ENCODE measurements around the gene GLYAT. TPM values are rescaled to one million over a fixed set of nuclear protein-coding genes. Genes with fewer than 3 reads are reported as not detected.

GLYAT gene
- total RNA-seq, 1 donor from 2014 or later, result not detected

- DNase-seq, result no peak
- Histone ChIP-seq H3K27me3 (no peaks in the 10 kb centered on the region), H3K9me3 (no peaks in the 10 kb centered on the region), H3K27ac (no peak overlapping the region), H3K4me3 (no peak overlapping the region), H3K4me1 (no peaks in the 10 kb centered on the region), H3K36me3 (no peaks in the 10 kb centered on the region)
- intact Hi-C loops (cut with DNase I), result no loop called here
- ATAC-seq, result no peak
- TF ChIP-seq CTCF (IDR thresholded peaks at IDR 0.05), result no peak
These were observed 59.6 kb downstream of the GLYAT start for GRCh38 chr11:58671983-58672633.

DNA sequence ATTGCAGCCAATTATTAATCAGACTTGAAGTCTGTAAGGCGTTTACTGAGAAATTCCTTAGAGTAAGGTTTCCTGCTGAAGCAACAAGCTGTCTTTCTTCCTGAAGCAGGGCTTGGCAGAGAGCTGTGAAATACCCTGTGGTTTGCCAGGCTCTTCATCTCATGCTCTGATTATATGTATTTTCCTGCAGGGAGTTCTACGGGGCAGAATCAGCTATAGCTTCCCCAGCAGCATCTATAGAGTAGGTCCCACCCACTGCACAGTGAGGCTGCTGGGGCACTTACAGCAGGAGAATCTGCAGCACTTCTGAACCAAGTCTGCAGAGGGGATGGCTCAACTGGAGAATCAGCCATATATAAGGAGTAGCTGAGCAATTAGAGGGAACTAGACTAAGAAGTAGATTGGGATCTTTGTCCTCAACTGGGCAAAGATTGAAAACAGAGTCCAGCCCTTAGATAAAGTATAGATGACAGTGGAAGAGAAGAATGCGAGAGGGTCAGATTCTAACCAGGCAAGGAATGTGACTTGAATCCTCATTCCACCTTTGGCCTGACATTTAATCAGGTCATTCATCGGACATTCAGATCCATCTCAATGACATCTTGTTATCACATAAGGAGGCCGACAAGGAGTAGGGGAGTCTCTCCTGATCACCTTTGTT lies 71.7 kb downstream of the GLYAT start:
- no peak for DNase-seq
- TF ChIP-seq CTCF (IDR thresholded peaks at IDR 0.05), result no peak
- Histone ChIP-seq H3K4me1 (no peaks in the 10 kb centered on the region), H3K36me3 (no peaks in the 10 kb centered on the region), H3K9me3 (no peaks in the 10 kb centered on the region), H3K27ac (no peak overlapping the region), H3K4me3 (no peak overlapping the region), H3K27me3 (peaks cover 17% of the 10 kb centered on the region)
- intact Hi-C loops (cut with DNase I), result no loop called here
- no peak for ATAC-seq

DNA sequence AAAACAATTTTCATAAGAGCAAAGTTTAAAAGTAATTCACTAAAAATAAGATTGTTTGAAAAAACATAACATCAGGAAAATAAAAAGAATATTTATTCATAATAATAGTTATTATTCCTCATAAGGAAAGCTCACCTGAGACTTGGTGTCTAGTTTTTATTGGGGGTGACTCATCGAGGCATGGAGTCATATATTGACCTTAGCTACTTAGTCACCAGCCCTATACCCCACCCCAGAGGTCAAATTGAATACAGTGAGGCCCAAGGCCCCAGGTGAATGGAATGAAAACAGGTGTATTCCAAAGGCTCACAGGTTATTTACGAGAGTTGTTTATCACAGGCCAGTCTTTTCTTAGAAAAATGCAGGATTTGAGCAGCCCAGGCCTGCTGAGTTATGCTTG lies 72.3 kb downstream of the GLYAT start:
- Histone ChIP-seq H3K36me3 (no peaks in the 10 kb centered on the region), H3K9me3 (no peaks in the 10 kb centered on the region), H3K4me3 (no peak overlapping the region), H3K27me3 (peaks cover 16% of the 10 kb centered on the region), H3K27ac (no peak overlapping the region), H3K4me1 (no peaks in the 10 kb centered on the region)
- no peak for ATAC-seq
- no peak for DNase-seq
- intact Hi-C loops (cut with DNase I), result no loop called here
- TF ChIP-seq CTCF (IDR thresholded peaks at IDR 0.05), result no peak

Other genes with a start within 250 kb of the GLYAT start
- not detected for gene OR5B21, start 223.8 kb downstream of the GLYAT start, total RNA-seq
- gene LPXN, start 156.1 kb downstream of the GLYAT start, total RNA-seq, result 46.5 TPM
- gene ZFP91, start 152.9 kb downstream of the GLYAT start, total RNA-seq, result 48.3 TPM
- 1.2 TPM for gene CNTF, start 109.3 kb downstream of the GLYAT start, total RNA-seq
- not detected for gene GLYATL2, start 112.8 kb upstream of the GLYAT start, total RNA-seq
- gene GLYATL1, start 207.5 kb upstream of the GLYAT start, total RNA-seq, result not detected

All from upper lobe of right lung (tissue), 1 donor.